HG03521 (cell line): ENCODE measurements around the gene HS1BP3.
A peak's percentile ranks its signal among the peaks of the same experiment; 100 is the strongest.

Experiments used
- ATAC-seq: cut with Tn5 transposase; IDR thresholded peaks from one replicate; pipeline ENCODE4 v1.9.1; 2021; ENCODE audit warnings: mild to moderate bottlenecking, moderate library complexity; ENCODE audit not compliant: unreplicated experiment

Gene HS1BP3

DNA sequence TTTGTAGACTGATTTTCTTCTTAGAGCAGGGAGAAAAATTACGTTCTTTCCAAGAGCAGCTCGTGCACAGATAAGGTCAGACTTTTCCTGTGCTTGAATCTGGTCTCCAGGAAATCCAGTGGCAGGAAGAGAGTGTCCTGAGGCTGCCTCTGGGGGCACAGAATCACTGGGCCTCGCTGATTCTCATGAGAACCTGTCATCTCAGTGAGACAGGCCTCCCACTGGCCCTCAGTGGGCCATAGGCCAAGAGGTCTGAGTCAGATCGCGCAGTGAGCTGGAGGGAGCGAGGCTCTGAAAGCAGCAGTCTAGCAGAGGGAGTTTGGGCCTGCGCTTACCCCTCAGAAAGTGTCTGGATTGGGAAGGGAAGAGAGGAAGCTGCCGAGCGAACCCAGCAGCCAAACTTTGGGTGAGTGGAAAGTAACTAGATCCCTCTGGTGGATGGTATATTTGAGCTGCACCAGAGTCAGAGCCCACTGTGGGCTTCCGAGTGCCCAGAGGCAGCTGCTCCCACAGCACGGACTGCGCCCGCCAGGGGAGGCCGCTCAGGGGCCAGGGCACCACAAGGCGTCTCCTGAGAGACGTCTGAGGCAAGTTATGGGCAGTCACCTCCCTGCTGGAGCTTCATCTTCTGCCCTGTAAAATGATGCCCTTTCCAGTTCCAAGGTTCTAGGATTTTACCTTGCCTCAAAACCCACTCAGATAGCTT lies 24.2 kb upstream of the HS1BP3 start:
- no peak for ATAC-seq

DNA sequence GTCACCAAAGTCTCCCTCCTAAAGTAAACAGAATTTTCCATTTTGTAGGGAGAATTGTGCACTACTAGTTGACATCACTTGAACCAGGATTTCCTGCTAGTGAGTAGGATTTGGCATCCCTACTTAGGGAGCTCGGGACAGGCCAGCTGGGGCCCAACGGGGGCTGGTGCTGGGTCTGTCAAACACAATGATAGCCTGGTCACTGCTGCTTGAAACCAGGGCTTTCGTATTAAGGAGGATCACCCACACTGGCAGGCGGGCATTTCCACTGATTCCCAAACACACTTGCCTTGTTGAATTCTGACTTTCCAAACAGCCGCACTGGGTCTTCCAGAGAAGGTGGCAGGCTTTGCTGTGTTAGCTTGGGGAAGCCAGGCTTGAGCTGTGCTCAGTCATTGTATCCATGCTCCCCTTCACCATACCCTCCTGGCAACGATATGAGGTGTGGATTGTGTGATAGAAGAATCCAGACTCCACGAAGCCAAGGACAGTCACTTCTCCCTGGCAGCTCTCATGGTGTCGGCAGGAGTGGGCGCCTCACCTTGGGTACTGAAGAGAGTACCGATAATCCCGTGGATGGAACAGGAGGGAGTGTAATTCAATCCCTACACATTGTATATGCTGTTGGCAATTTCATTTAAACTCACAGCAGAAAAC lies 23.5 kb upstream of the HS1BP3 start:
- ATAC-seq, result no peak

DNA sequence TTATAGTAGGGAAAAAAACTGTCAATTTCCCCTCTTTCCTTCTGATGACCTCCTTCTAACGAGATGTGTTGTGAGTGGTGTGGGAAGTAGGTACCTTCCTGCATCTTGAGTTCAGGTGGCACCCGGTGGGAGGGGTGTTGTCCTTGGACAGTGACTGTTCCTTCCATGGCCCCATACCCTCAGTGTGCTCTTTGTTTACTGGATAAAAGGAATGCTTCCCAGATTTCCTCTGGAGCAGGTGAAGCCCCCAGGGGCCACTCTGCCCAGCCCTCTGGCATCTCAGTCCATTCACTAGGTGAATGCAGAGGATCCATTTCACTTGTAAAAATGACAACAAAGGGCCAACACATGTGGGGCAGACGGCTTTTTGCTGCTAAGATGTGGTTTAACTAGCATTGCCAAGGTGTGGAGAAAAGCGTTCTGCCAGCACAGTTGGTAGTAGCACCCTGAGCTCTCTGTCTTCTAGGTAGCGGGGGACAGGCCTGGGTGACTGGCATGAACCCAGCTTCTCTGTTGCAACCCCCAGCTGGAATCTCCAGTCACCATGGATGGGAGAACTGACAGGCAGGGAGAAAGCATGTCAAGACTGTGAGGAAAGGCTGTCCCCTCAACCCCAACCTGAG lies 22.9 kb upstream of the HS1BP3 start:
- ATAC-seq, result no peak

DNA sequence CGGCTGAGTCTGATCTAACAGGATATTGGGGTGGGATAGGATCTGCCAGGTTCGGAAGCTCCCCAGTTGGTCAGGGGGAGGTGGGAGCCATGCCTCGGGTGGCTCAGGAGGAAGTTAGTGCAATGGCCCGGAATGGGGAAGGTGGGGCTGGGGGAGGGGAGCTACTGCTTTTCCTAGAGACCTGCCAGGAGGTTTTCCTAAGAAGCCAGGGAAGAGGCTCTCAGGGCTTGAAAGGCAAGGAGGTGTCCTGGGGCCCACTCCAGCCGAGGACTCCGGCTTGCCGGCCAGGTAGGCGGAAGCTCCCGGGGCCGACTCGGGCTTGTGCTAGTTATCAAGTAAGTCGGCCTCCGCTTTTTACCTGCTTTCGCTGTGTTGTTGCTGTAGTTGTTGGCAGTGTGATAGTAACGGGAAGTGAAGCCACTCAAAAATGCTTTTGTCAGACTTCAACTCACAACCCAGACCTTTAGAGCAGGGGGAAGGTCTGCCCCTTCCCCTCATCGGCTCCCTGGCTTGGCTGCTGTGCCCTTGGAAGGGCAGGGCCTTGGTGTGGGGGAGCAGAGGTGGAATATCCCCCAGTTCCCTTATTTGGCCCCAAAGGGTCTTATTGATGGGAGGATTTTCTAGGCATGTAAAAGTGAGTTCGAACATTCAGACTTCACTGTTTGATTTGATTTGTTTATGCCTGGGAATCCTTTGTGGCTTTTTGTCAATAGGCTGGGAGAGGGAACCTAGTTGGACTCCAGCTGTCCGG lies 21.5 kb upstream of the HS1BP3 start:
- ATAC-seq, result no peak

DNA sequence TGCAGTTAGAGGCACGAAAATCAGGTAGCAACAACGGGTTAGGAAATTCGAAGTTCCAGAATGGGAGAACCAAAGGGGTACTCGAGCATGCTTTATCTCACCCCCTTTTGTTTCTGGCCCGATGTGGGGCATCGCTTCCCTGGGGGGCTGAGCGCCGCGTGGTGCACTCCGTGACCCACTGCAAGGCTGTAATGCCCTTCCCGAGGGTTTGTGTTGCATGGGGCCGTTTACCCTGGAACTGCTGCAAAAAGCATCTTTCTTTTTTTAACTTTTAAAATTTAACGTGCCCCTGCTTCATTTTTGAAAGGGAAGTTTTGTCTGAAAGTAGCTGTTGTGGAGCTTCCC lies 20.8 kb upstream of the HS1BP3 start:
- ATAC-seq, result no peak

DNA sequence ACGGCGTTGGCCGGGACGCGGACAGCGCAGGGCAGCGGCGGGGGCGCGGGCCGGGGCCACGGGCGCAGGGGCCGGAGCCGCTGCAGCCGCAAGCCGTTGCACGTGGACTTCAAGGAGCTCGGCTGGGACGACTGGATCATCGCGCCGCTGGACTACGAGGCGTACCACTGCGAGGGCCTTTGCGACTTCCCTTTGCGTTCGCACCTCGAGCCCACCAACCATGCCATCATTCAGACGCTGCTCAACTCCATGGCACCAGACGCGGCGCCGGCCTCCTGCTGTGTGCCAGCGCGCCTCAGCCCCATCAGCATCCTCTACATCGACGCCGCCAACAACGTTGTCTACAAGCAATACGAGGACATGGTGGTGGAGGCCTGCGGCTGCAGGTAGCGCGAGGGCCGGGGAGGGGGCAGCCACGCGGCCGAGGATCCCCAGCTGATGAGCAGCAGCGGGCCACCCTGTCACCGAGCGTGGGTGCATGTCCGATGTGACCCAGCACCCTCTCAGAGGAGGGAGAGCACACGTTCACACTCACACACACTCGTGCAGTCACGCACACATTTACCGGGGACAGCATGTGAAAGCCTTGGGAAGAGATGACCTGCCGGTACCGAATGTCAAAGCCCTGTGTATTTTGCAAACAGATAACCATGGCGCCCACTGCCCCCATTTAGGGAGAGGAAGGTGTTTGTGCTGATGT lies 20.3 kb upstream of the HS1BP3 start:
- ATAC-seq, result no peak

DNA sequence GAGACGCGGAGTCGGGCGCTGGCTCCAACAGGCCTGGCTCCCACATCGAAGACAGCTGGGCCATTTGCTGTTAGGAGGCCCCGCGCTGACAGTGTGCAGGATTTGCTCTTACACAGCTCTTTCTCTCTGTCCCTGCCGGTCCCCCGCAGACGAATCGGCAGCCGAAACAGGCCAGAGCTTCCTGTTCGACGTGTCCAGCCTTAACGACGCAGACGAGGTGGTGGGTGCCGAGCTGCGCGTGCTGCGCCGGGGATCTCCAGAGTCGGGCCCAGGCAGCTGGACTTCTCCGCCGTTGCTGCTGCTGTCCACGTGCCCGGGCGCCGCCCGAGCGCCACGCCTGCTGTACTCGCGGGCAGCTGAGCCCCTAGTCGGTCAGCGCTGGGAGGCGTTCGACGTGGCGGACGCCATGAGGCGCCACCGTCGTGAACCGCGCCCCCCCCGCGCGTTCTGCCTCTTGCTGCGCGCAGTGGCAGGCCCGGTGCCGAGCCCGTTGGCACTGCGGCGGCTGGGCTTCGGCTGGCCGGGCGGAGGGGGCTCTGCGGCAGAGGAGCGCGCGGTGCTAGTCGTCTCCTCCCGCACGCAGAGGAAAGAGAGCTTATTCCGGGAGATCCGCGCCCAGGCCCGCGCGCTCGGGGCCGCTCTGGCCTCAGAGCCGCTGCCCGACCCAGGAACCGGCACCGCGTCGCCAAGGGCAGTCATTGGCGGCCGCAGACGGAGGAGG lies 19.6 kb upstream of the HS1BP3 start:
- no peak for ATAC-seq

DNA sequence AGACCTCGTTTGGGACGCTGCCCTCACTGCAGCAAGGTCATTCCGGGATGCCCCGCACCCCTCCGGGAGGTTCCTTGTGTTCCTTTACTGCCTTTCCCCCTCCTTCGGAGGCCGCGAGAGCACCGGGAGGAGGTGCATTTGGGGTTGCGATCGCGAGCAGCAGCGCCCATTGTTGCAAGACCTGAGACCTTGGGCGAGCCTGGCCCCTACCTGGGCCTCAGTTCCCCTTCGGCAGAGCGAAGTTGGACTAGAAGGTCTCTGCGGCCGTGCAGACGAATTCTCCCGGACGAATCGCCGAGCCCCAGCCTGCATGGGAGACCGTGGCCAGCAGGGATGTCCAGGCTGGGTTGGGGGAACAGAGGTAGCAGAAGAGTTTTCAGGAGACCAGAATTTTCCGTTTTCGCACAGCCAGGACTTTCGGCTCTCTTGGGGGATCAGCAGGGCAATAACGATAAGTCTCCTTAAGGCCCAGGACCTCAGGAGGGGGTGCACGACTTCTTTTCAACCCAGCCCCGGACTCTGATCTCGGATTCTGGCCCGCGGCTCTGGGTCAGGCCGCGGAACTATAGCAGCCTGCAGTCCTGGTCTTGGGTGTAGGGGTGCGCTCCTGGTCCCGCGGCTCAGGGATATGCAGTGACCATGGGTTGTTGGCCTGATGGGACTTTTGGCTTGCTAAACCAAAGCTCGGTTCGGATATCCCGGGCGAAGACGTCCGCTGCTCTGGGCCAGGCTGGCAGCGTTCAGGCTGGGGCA lies 18.8 kb upstream of the HS1BP3 start:
- no peak for ATAC-seq

DNA sequence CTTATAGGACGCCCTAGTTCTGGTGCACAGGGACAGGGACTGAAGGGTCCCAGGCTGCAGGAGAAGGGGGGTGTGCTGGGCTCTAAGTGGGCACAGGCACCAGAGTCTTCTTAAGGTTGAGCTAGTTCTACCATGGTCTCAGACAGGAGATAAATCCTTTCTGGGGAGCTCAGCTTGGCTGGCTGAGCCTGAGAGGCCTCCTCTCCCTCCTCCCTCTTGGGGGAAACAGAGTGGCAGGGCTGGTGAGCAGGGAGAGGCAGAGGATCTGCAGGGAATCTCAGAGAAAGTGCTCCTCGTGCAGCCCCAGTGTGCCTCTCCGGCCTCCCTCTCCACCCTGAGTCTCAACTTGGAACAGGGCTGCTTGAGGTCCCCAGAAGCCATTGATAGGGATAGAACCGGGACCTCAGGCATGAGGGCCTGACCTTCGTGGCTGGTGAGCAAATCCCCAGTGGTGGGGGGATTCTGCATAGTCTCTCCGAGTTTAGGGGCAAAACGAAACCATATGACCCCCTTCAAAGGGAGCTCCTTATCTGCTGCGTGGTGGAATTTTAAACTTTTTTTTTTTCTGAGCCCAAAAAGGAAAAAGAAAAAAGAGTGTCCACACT lies 18.1 kb upstream of the HS1BP3 start:
- no peak for ATAC-seq

DNA sequence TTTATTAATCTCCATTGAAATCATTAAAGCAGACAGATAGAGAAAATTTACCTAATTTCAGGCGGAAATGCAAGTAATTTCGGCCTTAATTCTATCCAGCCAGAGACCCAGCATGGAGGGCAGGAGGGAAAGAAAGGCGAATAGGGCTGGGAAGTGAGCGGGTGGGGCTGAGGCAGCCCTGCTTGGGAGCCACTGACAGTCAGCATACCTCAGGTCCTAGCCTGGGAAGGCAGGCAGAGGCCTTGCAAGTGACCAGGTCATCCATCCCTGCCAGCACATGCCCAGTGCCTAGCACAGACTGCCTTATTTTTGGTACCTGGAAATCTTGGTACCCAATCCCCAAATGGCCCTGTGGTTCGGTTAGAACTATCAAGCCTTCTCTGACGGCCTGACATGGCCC lies 17.6 kb upstream of the HS1BP3 start:
- ATAC-seq, result no peak

DNA sequence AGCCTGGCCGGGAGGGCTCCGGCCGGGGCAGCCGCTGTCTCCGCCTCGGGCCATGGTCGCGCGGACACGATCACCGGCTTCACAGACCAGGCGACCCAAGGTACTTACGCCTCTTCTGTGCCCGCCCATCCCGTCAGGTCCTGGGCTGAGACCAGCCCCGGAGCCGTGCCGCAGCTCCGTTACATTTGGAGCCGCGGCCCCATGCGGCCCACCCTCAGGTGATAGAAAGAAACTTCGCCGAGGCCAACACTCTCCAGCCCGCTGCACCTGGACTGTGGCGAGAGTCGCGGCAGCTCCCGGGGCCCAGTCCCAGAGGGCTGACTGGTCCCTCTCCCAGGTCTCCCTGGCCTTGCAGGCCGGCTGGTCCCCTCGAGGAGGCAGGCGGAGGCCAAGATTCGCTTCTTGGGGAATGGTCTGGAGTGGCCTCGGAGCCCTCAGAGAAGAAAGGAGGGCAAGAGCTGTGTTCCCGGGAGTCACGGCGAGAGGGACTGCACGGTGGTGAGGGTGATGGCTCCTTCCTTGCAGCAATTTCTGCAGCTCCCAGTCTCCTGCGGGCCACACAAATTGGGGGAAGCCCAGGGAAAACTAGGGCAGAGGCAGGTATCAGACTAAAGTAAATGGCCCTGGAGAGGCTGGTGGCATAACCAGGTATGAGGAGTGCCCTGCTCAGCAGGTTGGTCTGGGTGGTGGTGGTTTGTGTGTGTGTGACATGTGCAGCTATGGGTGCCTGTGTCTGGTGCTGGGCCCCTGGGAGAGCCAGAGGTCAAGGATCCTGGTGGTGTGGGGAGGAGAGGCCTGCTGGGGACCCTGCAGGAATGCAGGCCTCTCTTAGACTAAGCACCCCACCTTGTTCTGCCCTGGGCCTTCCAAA lies 16.9 kb upstream of the HS1BP3 start:
- peak; percentile 22 for ATAC-seq

DNA sequence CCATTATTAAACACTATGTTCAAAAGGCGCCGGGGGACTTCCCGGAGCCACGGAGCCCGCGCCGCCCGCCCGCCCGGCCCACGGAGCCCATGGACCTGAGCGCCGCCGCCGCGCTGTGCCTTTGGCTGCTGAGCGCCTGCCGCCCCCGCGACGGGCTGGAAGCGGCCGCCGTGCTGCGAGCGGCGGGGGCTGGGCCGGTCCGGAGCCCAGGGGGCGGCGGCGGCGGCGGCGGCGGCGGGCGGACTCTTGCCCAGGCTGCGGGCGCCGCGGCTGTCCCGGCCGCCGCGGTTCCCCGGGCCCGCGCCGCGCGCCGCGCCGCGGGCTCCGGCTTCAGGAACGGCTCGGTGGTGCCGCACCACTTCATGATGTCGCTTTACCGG lies 16.2 kb upstream of the HS1BP3 start:
- peak; percentile 32 for ATAC-seq

DNA sequence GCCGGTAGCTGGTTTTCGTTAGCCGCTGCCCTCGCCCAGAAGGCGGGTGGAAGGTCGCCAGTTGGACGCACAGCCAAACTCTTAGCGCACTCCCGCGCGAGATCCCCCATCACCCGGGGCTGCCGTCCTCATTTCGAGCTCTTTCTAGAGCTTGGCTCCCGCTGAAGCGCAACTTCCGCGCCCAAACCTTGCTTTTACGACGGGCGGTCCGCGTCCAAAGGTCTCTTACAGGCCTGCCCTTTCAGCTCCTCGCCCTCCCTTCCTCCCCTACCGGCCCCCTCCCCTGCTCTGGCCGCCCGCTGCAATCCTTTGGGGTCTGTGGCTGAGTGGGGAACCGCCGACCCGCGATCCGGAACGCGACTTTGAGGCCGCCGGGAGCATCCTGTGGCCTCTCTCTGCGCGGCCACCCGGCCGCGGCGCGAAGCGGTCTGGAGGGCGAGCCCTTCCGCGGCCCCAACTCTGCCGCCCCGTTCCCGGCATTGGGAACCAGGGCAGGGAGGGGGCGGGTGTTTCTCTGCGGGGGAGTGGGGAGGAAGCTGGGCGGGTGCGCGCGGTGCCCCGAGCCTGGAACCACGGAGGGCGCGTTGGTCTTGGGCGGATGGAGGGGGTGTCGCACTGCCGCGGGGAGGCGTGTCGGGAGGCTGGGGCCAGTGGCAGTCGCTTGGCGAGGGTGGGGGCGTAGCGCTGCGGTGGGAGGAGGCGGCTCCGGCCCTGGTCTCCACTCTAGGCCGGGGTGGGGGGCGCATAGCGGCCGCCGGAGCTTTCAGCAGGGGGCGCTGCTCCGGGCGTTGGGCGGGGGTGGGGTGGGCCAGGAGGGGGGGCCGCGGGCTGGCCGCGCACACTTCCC lies 15.6 kb upstream of the HS1BP3 start, which contains the start of gene GDF7:
GDF7 (plus strand) TSS at position 841 of the 847 bp plus-strand sequence. CDS start 96 bp downstream, outside the sequence.
- ATAC-seq, result peak; percentile 16

DNA sequence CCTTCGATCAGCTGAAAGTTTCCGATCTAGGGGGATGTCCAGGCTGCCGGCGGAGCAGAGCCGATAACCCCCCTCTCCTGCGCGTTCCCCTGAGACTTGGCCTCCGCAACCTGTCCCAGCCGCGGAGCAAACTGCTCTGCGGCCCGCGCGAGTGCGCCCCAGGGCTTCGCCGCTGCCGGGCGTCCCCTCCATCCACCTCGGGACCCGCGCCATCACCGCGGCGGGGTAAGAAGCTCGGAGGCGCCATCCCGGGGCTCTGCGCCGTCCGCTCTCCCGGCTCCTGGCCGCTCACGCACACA lies 15.1 kb upstream of the HS1BP3 start:
- ATAC-seq, result no peak

DNA sequence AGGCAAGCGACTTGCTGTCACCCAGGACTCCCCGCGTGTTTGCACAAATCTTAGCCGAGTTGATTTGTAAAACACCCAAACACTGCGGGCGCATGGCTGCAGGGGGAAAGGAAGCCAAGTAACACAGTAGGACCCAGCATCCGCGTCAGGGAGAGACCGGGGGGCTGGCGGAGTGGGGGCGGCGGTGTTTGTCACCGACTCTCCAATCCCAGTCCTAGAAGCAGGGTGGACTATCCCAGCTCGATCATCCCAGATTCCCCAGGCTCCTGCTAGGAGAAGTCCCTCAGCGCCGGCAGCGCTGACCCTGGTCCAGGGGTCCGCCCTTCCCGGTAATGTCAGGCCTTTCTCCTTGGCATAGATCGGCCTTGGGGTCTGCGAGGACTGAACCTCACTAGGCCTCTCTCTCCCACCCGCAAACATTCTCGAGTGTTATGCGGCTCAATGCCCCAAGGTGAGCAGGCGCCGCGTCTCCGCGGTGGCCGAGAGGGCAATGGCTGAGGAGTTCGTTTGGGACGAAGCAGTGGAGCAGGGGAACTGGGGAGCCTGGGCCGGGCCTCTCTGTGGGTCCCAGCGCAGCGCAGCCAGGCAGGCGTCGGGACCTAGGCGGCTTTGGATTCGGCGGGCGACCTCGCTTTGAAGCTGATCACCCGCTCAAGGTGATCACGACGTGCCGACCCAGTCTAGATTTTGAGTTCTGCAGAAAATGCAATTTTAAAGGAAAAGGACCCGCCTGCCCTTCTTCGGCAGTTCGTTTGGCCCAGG lies 14.5 kb upstream of the HS1BP3 start:
- ATAC-seq, result no peak

DNA sequence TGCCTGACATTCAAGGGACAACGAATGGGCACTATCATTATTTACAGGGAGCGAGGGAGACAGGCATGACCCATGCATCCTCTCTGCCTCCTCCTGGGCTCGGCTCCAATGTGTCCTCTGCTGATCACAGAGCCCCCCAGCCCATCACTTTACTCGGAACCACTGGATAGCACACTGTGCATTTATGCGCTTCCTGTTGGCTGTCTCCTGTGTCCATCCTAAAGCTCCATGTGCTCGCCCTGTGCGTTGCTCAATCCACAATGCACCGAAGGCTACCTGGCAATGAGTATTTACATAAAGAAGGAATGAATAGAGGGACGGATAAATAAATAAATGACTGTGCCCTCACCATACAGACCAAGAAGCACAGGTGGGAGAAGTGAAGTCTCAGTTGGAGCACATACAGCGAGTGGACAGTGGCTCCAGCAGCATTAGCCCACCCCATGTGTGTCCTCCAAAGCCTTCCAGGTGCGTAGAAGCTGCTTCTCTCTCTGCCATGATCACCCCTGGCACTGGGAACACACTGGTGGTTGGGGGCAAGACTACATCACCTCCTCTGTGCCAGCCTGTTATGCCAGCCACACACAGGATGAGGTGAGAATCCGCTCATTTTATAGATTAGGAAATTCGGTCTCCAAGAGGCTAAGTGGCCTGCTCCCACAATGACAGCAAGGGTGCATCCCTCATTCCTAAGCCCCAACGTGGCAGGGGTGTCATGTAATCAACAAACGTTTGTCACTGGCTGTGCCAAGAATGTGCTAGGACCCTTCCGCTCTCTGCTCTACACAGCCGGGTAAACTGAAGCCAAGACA lies 13.7 kb upstream of the HS1BP3 start:
- no peak for ATAC-seq
